OCI-LY7 (cell line): ENCODE results near the gene RXRA.

Experiments
- EZH2phosphoT487 ChIP-seq: fragments of 200-600 bp; sonication (generic); IDR thresholded peaks from 2 replicates; pipeline ENCODE4 v1.6.1; 2018; ENCODE audit warnings: low read depth, borderline replicate concordance, mild to moderate bottlenecking, mixed run types, antibody characterized with exemption, low read length, moderate library complexity, mixed read lengths
- TF ChIP-seq, protein P1 (sequence below): fragments of 200-600 bp; sonication (generic); conservative IDR thresholded peaks from 2 replicates; pipeline ENCODE4 v1.5.1; 2014; ENCODE audit warnings: mild to moderate bottlenecking, antibody characterized with exemption, low read length, moderate library complexity, mixed read lengths

- TF ChIP-seq, protein P1, sequence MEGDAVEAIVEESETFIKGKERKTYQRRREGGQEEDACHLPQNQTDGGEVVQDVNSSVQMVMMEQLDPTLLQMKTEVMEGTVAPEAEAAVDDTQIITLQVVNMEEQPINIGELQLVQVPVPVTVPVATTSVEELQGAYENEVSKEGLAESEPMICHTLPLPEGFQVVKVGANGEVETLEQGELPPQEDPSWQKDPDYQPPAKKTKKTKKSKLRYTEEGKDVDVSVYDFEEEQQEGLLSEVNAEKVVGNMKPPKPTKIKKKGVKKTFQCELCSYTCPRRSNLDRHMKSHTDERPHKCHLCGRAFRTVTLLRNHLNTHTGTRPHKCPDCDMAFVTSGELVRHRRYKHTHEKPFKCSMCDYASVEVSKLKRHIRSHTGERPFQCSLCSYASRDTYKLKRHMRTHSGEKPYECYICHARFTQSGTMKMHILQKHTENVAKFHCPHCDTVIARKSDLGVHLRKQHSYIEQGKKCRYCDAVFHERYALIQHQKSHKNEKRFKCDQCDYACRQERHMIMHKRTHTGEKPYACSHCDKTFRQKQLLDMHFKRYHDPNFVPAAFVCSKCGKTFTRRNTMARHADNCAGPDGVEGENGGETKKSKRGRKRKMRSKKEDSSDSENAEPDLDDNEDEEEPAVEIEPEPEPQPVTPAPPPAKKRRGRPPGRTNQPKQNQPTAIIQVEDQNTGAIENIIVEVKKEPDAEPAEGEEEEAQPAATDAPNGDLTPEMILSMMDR = no peak
- TF ChIP-seq EZH2phosphoT487 = no peak
Measured at GRCh38 chr9:134463280-134463679, 137.0 kb downstream of the RXRA start.
